ENCODE data around the gene ZNF573. TPM values are rescaled to one million over a fixed set of nuclear protein-coding genes. Genes with fewer than 3 reads are reported as not detected.
"Not testable (repeated sequence)": the region's sequence is repeated elsewhere in the genome, so short reads cannot be mapped to it uniquely, and the experiment has no call there.

Gene ZNF573
- total RNA-seq, result 12.7 and 13.3 TPM in 2 replicates
- long read RNA-seq, transcript ZNF573-208 (5 exons, 2,257 nt), result major isoform, 10 of 42 reads
- long read RNA-seq, partial matches to known transcripts, result 3 of 42 reads
- long read RNA-seq, other reads (novel, unspliced or antisense), result 26 of 42 reads

GRCh38 chr19:37779127-37780005, at the start of gene ZNF573:
TSS of gene ZNF573 (minus strand) at chr19:37779586. CDS start at chr19:37773729, 5,857 bp downstream.
- TF ChIP-seq, protein P1, sequence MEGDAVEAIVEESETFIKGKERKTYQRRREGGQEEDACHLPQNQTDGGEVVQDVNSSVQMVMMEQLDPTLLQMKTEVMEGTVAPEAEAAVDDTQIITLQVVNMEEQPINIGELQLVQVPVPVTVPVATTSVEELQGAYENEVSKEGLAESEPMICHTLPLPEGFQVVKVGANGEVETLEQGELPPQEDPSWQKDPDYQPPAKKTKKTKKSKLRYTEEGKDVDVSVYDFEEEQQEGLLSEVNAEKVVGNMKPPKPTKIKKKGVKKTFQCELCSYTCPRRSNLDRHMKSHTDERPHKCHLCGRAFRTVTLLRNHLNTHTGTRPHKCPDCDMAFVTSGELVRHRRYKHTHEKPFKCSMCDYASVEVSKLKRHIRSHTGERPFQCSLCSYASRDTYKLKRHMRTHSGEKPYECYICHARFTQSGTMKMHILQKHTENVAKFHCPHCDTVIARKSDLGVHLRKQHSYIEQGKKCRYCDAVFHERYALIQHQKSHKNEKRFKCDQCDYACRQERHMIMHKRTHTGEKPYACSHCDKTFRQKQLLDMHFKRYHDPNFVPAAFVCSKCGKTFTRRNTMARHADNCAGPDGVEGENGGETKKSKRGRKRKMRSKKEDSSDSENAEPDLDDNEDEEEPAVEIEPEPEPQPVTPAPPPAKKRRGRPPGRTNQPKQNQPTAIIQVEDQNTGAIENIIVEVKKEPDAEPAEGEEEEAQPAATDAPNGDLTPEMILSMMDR (IDR thresholded peaks at IDR 0.05), result no peak
- peaks cover 26% of the 10 kb centered on the region for H3K36me3 Mint-ChIP-seq (ENCODE audit: unreplicated experiment)
- peak within 1 kb of the TSS; percentile 98 for H3K27ac Mint-ChIP-seq (ENCODE audit: unreplicated experiment)
- H3K9me3 Mint-ChIP-seq (ENCODE audit: unreplicated experiment), result peaks cover 22% of the 10 kb centered on the region
- H3K4me3 Mint-ChIP-seq (ENCODE audit: unreplicated experiment), result peak within 1 kb of the TSS; percentile 99
- H3K4me1 Mint-ChIP-seq (ENCODE audit: unreplicated experiment), result peaks cover 15% of the 10 kb centered on the region
- no peaks in the 10 kb centered on the region for H3K27me3 Mint-ChIP-seq (ENCODE audit: unreplicated experiment)
- peak; percentile 91 for DNase-seq (ENCODE audit: extremely low spot score, unreplicated experiment)

- Mint-ChIP-seq H3K4me3 (ENCODE audit: unreplicated experiment) (peak overlapping the region; percentile 68), H3K4me1 (ENCODE audit: unreplicated experiment) (peaks cover 2% of the 10 kb centered on the region), H3K27ac (ENCODE audit: unreplicated experiment) (no peak overlapping the region), H3K9me3 (ENCODE audit: unreplicated experiment) (peaks cover 40% of the 10 kb centered on the region), H3K27me3 (ENCODE audit: unreplicated experiment) (no peaks in the 10 kb centered on the region), H3K36me3 (ENCODE audit: unreplicated experiment) (peaks cover 2% of the 10 kb centered on the region)
- TF ChIP-seq, protein P1 (IDR thresholded peaks at IDR 0.05), result no peak
- DNase-seq (ENCODE audit: extremely low spot score, unreplicated experiment), result peak; percentile 89
Observed at GRCh38 chr19:37817180-37817981, 38.0 kb upstream of the ZNF573 start.

DNA sequence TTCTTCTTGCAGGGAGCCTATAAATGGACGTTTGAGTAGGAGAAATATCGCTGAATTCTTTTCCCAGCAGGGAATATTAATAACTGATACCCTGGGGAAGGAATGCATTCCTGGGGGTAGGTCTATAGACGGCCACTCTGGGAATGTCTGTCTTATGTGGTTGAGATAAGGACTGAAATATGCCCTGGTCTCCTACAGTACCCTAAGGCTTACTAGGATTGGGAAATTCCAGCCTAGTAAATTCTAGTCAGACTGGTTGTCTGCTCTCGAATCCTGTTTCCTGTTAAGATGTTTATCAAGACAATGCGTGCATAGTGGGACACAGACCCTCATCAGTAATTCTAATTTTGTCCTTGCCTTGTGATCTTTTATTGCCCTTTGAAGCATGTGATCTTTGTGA, 36.2 kb upstream of the ZNF573 start:
- peak; percentile 13 for DNase-seq (ENCODE audit: extremely low spot score, unreplicated experiment)
- H3K27ac Mint-ChIP-seq (ENCODE audit: unreplicated experiment); H3K36me3 Mint-ChIP-seq (ENCODE audit: unreplicated experiment); H3K27me3 Mint-ChIP-seq (ENCODE audit: unreplicated experiment); H3K4me3 Mint-ChIP-seq (ENCODE audit: unreplicated experiment); H3K4me1 Mint-ChIP-seq (ENCODE audit: unreplicated experiment): not testable (repeated sequence)
- peaks cover 30% of the 10 kb centered on the region for H3K9me3 Mint-ChIP-seq (ENCODE audit: unreplicated experiment)

DNA sequence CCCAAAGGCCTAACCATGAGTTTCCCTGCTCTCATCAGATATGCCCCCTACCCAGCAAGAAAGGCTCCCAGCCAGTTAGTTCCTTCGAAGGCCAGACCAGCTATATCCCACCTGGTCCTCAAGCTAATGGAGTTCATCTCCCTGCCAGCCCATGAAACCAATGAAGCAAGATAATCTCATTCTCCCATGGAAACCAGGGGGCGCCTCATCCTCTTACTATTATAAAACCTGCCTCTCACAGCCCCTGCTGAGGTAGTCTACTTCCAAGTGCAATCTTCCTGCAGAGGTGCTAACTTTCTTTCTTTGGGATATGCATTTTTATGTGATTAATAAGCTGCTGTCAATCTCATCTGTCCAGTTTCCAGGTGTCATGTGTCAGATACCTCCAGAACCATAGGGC, 34.0 kb upstream of the ZNF573 start:
- H3K36me3 Mint-ChIP-seq (ENCODE audit: unreplicated experiment), result peaks cover 2% of the 10 kb centered on the region
- peaks cover 19% of the 10 kb centered on the region for H3K9me3 Mint-ChIP-seq (ENCODE audit: unreplicated experiment)
- TF ChIP-seq, protein P1 (IDR thresholded peaks at IDR 0.05), result no peak
- H3K4me1 Mint-ChIP-seq (ENCODE audit: unreplicated experiment), result peaks cover 2% of the 10 kb centered on the region
- peak; percentile 36 for DNase-seq (ENCODE audit: extremely low spot score, unreplicated experiment)
- no peak overlapping the region for H3K27ac Mint-ChIP-seq (ENCODE audit: unreplicated experiment)
- no peaks in the 10 kb centered on the region for H3K27me3 Mint-ChIP-seq (ENCODE audit: unreplicated experiment)
- no peak overlapping the region for H3K4me3 Mint-ChIP-seq (ENCODE audit: unreplicated experiment)

- DNase-seq (ENCODE audit: extremely low spot score, unreplicated experiment), result no peak
- H3K4me1 Mint-ChIP-seq (ENCODE audit: unreplicated experiment), result no peaks in the 10 kb centered on the region
- H3K27me3 Mint-ChIP-seq (ENCODE audit: unreplicated experiment), result no peaks in the 10 kb centered on the region
- TF ChIP-seq, protein P1 (IDR thresholded peaks at IDR 0.05), result no peak
- no peak overlapping the region for H3K27ac Mint-ChIP-seq (ENCODE audit: unreplicated experiment)
- H3K4me3 Mint-ChIP-seq (ENCODE audit: unreplicated experiment), result no peak overlapping the region
- peaks cover 40% of the 10 kb centered on the region for H3K9me3 Mint-ChIP-seq (ENCODE audit: unreplicated experiment)
- peaks cover 2% of the 10 kb centered on the region for H3K36me3 Mint-ChIP-seq (ENCODE audit: unreplicated experiment)
Observed at GRCh38 chr19:37809366-37809765, 30.0 kb upstream of the ZNF573 start.
